A673 (cell line): ENCODE data around the gene GBGT1.
A peak's percentile ranks its signal among the peaks of the same experiment; 100 is the strongest.

ENCODE experiments used
- EZH2 ChIP-seq: fragments of 200-600 bp; sonication (generic); IDR thresholded peaks from 2 replicates; pipeline ENCODE4 v1.6.1; 2017; ENCODE audit warnings: borderline replicate concordance, low read depth, mild to moderate bottlenecking, mixed read lengths, antibody characterized with exemption, low read length; ENCODE audit not compliant: poor library complexity, severe bottlenecking
- TF ChIP-seq, protein P1 (sequence below): fragments of 300-800, 200-600 bp; sonication (generic); conservative IDR thresholded peaks from 2 replicates; pipeline ENCODE4 v1.5.1; 2017; ENCODE audit warnings: low read depth, mild to moderate bottlenecking, antibody characterized with exemption, low read length, moderate library complexity, mixed read lengths

GRCh38 chr9:133147412-133148198 lies 16.1 kb downstream of the GBGT1 start:
- TF ChIP-seq, protein P1, sequence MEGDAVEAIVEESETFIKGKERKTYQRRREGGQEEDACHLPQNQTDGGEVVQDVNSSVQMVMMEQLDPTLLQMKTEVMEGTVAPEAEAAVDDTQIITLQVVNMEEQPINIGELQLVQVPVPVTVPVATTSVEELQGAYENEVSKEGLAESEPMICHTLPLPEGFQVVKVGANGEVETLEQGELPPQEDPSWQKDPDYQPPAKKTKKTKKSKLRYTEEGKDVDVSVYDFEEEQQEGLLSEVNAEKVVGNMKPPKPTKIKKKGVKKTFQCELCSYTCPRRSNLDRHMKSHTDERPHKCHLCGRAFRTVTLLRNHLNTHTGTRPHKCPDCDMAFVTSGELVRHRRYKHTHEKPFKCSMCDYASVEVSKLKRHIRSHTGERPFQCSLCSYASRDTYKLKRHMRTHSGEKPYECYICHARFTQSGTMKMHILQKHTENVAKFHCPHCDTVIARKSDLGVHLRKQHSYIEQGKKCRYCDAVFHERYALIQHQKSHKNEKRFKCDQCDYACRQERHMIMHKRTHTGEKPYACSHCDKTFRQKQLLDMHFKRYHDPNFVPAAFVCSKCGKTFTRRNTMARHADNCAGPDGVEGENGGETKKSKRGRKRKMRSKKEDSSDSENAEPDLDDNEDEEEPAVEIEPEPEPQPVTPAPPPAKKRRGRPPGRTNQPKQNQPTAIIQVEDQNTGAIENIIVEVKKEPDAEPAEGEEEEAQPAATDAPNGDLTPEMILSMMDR, result peak; percentile 92
- TF ChIP-seq EZH2, result no peak
